GM21515 (cell line): Measurements from ENCODE around the gene C19orf44.
A peak's percentile ranks its signal among the peaks of the same experiment; 100 is the strongest.
"Not testable (repeated sequence)": the region's sequence is repeated elsewhere in the genome, so short reads cannot be mapped to it uniquely, and the experiment has no call there.

ENCODE experiments used
- ATAC-seq: cut with Tn5 transposase; IDR thresholded peaks from one replicate; pipeline ENCODE4 v1.9.1; 2021; ENCODE audit not compliant: unreplicated experiment

The C19orf44 gene

DNA sequence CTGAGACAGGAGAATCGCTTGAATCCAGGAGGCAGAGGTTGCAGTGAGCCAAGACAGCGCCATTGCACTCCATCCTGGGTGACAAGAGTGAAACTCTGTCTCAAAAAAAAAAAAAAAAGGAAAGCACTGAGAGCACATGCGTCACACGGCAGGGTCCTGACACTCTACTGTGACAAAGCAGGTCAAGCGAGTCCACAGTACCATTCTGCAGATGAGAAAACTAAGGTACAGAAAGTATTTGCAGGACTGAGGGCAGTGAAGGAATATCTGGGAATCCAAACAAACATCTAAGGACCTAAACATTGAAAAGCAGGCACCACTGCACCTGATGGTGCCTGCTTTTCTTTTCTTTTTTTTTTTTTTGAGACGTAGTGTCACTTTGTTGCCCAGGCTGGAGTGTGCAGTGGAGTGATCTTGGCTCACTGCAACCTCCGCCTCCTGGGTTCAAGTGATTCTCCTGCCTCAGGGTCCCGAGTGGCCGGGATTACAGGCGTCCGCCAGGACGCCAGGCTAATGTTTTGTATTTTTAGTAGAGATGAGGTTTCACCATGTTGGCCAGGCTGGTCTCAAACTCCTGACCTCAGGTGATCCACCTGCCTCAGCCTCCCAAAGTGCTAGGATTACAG, 29.3 kb upstream of the C19orf44 start:
- ATAC-seq: not testable (repeated sequence)

DNA sequence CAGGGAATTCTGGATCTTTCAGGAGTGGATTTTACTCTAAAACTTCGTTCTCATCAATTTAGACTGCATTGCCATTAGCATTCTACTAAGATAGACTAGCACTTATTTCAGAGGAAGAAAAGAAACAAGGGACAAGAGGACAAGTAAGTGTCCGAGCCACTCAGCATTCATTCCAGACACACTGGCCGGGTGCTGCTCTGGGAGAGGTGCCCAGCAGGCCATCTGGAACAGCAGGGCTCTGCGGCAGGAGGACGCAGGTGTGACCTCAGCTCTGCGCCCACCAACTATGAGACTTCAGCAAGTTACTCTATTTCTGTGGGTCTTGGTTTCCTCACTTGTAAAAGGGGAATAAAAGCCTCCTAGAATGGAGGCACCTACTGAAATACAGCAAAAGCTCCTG, 28.6 kb upstream of the C19orf44 start:
- ATAC-seq: no peak

DNA sequence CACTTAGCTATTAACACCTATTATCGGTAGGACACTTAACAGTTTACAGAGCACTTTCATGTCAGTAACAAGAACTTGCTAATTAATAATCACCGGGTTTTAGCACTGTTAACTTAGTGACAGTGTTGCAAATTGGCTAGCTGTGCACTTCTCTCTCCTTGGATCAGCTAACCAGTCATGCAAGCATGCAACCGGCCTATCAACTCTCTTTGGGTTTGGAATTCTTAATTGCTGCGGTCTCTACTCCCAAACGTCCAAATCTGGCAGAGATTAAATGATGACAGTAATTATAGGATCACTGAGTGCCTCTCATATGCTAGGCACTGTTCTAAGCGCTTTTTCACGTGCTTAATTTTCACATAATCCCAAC, 25.7 kb upstream of the C19orf44 start:
- ATAC-seq: no peak

DNA sequence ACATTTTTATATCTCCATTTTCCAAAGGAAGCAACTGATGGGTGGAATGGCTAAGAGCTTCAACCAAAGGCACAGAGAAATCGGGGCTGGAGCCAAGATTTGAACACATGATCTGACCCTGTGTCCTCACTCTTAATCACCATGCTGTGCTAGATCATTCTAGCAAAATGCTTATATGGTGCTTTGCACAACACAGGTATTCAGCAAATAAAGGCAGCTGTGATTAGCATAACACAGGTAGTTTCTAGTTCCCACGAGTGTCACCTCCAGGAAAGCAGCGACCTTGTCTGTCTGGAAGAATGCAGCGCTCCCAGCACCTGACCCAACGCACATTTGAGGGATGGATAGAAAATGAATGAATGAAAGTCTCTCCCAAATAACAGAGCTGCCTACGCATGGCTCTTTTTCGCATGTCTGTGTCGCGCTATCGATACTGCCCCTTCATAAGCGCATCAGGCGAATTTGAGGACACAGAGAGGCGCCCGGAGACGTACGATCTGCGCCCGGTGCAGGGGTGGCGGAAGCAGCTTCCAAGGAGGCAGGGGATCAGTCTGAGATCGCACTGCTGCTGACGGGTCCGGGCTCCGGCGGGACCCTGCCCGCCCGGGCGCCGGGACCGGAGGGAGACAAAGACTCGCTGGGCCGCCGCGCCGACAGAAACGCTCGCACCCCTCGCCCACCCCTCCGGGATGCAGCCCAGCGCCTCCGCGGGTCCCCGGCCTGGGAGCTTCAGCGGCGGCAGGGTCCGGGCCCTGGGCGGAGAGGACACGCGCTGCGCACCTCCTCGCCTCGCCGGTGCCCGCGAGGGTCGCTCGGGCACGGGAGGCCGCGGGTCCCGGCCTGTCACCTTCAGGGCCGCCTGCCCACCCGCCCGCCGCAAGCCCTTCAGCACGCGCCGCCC, 25.0 kb upstream of the C19orf44 start:
- peak; percentile 31 for ATAC-seq

DNA sequence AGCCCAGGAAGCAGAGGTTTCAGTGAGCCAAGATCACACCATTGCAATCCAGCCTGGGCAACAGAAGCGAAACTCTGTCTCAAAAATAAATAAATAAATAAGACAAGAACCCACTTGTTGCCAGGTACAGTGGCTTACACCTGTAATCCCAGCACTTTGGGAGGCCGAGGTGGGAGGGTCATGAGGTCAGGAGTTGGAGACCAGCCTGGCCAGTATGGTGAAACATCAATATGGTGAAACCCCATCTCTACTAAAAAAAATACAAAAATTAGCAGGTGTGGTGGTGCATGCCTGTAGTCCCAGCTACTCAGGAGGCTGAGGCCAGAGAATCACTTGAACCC, 23.7 kb upstream of the C19orf44 start:
- not testable (repeated sequence) for ATAC-seq

DNA sequence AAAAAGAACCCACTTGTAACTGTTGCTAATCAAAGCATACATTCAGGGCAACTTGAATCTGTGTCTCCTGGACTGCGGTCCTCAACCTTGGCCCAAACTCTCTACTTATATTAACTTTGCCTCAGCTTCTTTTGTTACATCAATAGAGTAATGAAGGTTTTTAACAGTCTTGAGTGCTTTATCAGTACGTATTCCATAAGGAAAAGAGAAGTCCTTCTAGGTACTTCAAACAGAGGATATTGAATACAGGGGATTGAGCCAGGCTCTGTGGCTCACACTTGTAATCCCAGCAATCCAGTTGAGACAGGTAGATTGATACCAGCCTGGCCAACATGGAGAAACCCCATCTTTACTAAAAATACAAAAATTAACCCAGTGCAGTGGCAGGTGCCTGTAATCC, 23.2 kb upstream of the C19orf44 start:
- no peak for ATAC-seq

DNA sequence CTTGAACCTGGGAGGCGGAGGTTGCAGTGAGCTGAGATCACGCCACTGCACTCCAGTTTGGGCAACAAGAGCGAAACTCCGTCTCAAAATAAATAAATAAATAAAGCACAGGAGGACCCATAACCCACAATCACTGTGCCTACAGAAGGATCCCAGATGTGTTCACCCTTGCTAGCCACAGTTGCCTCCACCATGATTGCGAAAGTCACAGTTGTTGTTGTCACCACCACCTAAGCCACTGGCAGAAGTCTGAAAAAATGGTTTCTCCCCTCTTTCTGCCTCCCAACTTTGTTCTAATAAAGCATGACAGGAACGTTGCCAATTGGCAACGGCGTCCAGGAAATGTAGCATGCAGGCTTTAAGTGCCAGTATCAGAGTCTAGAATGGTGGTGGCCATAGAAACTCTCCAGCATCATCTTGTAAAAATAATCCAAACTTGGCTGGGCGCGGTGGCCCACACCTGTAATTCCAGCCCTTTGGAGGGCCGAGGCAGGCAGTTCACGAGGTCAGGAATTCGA, 22.3 kb upstream of the C19orf44 start:
- no peak for ATAC-seq

DNA sequence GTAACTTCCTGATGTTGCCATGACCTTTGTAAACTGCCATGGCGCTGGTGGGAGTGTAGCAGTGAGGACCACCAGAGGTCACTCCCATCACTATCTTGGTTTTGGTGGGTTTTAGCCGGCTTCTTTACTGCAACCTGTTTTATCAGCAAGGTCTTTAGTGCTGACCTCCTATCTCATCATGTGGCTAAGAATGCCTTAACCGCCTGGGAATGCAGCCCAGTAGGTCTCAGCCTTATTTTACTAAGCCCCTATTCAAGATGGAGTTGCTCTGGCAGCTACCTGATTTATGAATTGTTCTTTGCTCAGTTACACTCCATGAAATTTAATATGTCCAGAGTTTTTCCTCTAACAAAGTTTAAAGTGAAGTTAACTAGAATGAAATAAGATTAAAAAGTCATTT, 19.8 kb upstream of the C19orf44 start:
- ATAC-seq: no peak

DNA sequence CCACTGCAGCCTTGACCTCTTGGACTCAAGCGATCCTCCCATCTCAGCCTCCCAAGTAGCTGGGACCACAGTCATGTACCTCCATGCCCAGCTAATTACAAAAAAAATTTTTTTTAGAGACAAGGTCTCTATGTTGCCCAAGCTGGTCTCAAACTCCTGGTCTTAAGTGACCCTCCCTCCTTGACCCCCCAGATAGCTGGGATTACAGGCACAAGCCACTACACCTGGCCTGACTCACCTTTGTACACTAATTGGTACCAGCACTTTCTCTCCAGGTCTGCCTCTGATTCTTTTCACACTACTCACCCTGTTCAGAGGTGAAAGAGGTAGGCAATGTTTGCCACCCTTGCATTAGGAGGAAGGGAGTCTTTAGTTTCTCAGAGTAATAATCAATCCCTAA, 18.9 kb upstream of the C19orf44 start:
- ATAC-seq: no peak

DNA sequence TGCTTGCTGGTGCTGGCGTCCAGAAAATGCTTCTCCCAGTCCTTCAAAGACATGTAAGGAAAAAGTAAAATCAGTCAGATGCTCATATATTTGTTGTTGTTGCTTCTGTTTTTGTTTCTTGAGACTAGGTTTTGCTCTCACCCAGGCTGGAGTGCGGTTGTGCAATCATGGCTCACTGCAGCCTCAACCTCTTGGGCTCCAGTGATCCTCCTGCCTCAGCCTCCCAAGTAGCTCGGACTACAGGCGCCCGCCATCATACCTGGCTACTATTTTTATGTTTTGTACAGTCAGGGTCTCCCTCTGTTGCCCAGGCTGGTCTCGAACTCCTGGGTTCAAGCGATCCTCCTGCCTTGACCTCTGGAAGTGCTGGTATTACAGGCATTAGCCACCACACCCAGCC, 13.4 kb upstream of the C19orf44 start:
- ATAC-seq: no peak

DNA sequence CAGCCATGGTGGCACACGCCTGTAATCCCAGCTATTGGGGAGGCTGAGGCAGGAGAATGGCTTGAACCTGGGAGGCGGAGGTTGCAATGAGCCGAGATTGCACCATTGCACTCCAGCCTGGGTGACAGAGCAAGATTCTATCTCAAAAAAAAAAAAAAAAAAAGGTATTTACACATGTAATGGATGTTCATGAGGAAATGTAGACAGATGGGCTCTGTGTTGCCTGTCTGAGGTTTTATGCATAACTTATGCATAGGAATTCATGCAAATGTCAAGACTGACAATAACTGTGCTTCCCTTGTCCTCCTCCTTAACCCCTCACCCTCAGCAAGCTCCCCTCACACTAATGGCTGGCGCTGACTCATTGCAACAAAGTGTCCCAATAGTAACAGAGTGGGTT, 9.7 kb upstream of the C19orf44 start:
- not testable (repeated sequence) for ATAC-seq

DNA sequence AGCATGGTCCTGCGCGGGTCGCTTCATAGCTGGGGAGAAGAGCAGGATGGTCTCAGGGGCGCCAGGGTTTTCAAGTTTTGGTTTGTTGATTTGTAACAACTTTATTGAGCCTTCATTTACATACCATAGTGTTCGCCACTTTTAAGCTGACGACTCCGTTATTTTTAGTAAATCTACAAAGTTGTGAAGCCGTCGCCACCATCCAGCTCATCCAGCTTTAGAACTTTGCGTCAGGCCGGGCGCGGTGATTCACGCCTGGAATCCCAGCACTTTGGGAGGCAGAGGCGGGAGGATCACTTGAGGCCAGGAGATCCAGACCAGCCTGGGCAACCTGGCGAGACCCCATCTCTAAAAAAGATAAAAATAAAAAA, 404 bp downstream of the C19orf44 start:
- no peak for ATAC-seq

DNA sequence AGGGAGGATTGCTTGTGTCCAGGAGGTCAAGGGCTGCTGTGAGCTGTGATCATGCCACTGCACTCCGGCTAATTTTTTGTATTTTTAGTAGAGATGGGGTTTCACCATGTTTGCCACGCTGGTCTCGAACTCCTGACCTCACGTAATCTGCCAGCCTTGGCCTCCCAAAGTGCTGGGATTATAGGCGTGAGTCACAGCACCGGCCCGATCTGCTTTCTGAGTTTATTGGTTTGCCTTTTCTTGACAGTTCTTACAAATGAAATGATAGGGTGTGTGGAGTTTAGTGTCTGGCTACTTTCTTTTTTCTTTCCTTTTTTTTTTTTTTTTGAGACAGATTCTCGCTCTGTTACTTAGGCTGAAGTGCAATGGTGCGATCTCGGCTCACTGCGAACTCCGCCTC, 848 bp downstream of the C19orf44 start:
- no peak for ATAC-seq

DNA sequence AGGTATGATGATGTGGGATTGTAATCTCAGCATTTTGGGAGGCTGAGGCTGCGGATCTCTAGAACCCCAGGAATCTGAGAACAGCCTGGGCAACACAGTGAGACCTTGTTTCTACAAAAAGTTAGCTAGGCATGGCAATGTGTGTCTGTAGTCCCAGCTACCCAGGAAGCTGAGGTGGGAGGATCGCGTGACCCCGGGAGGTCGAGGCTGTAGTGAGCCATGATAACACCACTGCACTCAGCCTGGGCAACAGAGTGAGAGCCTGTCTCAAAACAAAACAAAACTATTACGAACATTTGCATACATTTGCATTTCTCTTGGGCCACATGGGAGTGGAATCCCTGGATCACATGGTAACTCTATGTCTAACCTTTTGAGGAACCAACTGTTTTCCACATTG, 1.6 kb downstream of the C19orf44 start:
- no peak for ATAC-seq

DNA sequence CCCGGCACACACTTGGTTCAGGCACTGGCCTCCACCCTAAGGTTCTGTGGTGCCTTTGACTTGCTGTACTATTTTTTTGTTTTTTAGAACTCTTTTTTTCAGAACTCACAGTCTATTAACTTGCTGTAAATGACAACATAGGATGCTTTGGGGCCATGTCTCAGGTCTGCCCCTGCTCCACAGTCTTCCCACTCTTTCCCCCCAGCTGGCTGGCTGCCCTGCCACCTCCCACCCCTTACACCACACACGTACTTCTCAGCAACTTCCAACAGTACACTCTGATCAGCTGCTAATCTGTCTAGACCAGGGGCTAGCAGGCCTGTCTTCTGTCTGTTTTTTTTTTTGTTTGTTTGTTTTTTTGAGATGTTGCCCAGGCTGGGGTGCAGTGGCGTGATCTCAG, 8.1 kb downstream of the C19orf44 start:
- no peak for ATAC-seq

DNA sequence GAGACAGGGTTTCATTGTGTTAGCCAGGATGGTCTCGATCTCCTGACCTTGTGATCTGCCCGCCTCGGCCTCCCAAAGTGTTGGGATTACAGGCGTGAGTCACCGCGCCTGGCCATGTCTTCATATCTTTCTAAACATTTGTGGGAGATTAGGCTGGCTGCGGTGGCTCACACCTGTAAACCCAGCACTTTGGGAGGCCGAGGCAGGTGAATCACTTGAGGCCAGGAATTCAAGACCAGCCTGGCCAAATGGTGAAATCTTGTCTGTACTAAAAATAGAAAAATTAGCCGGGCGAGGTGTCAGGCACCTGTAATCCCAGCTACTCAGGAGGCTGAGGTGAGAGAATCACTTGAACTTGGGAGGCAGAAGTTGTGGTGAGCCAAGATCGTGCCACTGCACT, 10.0 kb downstream of the C19orf44 start:
- not testable (repeated sequence) for ATAC-seq

DNA sequence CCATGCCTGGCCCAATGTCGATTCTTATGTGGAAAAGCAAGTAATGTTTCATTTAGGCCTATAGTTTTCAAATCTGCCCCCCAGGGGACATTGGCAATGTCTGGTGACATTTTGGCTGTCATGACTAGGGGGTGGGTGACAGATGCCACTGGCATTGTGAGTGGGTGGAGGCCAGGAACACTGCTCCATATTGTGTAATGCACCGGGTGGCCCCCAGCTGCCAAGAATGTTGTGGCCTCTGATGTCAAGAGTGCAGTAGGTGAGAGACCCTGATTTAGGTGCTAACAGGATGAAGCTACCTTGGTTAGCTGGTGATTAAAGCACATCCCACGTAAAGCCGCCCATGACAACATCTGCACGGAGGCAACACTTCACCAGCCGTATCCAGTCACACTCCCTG, 10.8 kb downstream of the C19orf44 start:
- ATAC-seq: no peak

DNA sequence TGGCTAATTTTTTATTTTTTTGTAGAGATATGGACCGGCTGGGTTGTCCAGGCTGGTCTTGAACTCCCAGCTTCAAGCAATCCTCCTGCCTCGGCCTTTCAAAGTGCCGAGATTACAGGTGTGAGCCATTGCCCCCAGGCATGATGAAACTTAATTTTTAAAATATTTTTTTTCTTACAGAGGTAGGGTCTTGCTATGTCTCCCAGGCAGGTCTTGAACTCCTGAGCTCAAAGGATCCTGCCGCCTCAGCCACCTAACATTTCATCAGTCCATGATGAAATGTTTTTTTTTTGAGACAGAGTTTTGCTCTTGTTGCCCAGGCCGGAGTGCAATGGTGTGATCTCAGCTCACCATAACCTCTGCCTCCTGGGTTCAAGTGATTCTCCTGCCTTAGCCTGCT, 12.4 kb downstream of the C19orf44 start:
- no peak for ATAC-seq

DNA sequence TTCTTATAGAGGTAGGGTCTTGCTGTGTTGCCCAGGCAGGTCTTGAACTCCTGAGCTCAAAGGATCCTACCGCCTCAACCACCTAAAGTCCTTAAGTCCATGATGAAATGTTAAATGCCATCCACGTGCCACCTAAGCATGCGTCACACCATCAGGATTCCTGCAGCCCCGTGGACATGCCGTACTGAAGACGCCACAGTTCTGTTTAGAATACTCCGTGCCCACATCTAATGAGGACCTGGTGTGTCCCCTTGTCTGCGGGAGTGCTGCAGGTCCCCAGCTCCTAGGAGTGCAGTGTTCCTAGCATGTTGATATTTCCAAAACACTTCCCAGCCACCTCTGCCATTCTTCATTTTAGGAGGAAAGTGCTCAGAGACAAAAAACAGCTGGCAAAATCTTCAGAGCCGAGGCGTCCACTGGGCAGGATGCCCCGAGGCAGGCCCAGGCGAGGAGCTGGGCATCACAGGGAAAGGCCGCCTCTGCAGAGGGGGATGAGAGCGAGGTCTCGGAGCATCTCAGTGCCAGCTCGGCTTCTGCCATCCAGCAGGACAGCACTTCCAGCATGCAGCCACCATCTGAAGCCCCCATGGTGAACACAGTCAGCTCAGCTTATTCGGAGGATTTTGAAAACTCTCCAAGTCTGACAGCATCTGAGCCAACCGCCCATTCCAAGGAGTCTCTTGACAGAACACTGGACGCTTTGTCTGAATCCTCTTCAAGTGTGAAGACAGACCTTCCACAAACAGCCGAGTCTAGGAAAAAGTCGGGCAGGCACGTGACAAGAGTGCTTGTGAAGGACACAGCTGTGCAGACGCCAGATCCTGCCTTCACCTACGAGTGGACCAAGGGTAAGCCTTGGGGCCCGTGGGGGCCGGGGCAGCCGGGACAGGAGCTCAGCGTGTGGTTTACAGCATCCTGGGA, 13.2 kb downstream of the C19orf44 start:
- no peak for ATAC-seq

DNA sequence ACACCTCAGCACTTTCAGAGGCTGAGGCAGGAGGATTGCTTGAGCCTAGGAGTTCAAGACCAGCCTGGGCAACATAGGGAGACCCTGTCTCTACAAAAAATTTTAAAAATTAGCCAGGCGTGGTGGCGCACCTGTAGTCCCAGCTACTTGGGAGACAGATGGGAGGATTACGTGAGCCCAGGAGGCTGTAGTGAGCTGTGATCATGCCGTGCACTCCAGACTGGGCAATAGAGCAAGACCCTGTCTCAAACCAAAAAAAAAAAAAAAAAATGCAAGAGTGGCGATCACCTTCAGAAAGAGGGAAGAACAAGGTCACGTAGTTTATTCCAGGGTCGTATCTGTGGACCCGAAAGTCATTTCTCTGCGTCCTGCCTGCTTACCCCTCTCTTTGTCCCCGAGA, 16.4 kb downstream of the C19orf44 start:
- ATAC-seq: not testable (repeated sequence)

DNA sequence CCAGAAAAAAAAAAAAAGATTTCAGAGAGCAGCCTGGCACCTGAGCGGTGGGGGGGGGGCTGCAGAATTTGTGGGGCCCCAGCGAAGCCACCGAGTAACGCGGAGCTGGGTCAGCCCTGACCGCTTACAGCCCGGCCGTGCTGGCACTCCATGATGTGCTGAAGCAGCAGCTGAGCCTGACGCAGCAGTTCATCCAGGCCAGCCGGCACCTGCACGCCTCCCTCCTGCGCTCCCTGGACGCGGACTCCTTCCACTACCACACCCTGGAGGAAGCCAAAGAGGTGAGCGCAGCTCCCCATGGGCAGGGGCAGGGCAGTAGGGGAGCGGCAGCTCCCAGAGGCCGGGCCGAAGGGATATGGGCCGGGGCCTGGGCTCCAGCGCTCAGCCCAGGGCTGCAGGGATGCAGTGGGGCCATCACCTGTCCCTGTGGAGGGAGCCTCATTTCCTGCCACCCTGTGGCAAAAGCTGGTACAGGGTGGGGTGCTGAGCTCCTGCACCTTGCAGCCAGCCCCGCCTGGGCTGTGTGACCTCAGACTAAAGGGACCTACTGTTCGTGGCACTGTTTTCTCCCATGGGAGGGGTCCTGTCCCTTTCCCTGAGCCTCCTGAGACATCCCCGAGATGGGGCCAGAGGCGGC, 18.3 kb downstream of the C19orf44 start:
- ATAC-seq: no peak
